ENCODE measurements around the gene SYT12. TPM values are rescaled to one million over a fixed set of nuclear protein-coding genes. Genes with fewer than 3 reads are reported as not detected.
"Not testable (repeated sequence)": the region's sequence is repeated elsewhere in the genome, so short reads cannot be mapped to it uniquely, and the experiment has no call there.

The SYT12 gene
- total RNA-seq, 1 donor from 2014 or later, result 0.34 TPM

DNA sequence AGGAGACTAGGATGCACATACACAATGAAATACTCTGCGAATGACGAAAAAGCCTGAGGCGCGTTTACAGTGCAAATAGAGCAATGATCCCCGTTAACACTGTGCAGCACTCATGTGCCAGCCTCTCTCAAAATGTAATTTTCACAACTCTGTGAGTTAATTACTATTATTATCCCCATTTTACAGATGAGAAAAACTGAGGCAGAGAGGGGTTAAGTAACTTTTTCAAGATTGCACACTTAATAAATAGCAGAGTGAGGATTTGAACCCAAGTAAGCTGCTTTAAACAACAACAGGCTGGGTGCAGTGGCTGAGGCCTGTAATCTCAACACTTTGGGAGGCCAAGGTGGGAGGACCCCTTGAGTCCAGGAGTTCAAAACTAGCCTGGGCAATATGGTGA, 21.6 kb upstream of the SYT12 start:
- Mint-ChIP-seq H3K9me3 (ENCODE audit: unreplicated experiment) (no peaks in the 10 kb centered on the region), H3K27me3 (ENCODE audit: low read depth, unreplicated experiment) (peaks cover 14% of the 10 kb centered on the region), H3K27ac (ENCODE audit: unreplicated experiment) (no peak overlapping the region), H3K4me1 (ENCODE audit: low read depth, unreplicated experiment) (peaks cover 9% of the 10 kb centered on the region), H3K4me3 (ENCODE audit: unreplicated experiment) (no peak overlapping the region), H3K36me3 (ENCODE audit: low read depth, unreplicated experiment) (no peaks in the 10 kb centered on the region)
- Histone ChIP-seq H3K36me3 (ENCODE audit: insufficient read depth, low read length) (no peaks in the 10 kb centered on the region), H3K79me2 (ENCODE audit: insufficient read depth, low read length) (no peaks in the 10 kb centered on the region), H3K27ac (ENCODE audit: low read depth, low read length) (no peak overlapping the region), H2AFZ (ENCODE audit: low read depth, low read length) (no peak overlapping the region), H3K9ac (ENCODE audit: low read length) (no peak overlapping the region), H3K27me3 (ENCODE audit: insufficient read depth, low read length) (no peaks in the 10 kb centered on the region), H4K20me1 (ENCODE audit: insufficient read depth, low read length) (no peaks in the 10 kb centered on the region), H3K9me3 (ENCODE audit: insufficient read depth, low read depth, low read length) (no peaks in the 10 kb centered on the region), H3K4me1 (ENCODE audit: insufficient read depth, low read length) (no peaks in the 10 kb centered on the region), H3K4me2 (ENCODE audit: low read length) (no peak overlapping the region), H3K4me3 (ENCODE audit: insufficient read depth, low read depth, low read length) (no peak overlapping the region)
- FAIRE-seq (no peak), DNase-seq (ENCODE audit: low read depth) (no peak)
- TF ChIP-seq, protein P1, sequence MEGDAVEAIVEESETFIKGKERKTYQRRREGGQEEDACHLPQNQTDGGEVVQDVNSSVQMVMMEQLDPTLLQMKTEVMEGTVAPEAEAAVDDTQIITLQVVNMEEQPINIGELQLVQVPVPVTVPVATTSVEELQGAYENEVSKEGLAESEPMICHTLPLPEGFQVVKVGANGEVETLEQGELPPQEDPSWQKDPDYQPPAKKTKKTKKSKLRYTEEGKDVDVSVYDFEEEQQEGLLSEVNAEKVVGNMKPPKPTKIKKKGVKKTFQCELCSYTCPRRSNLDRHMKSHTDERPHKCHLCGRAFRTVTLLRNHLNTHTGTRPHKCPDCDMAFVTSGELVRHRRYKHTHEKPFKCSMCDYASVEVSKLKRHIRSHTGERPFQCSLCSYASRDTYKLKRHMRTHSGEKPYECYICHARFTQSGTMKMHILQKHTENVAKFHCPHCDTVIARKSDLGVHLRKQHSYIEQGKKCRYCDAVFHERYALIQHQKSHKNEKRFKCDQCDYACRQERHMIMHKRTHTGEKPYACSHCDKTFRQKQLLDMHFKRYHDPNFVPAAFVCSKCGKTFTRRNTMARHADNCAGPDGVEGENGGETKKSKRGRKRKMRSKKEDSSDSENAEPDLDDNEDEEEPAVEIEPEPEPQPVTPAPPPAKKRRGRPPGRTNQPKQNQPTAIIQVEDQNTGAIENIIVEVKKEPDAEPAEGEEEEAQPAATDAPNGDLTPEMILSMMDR (IDR thresholded peaks at IDR 0.05; ENCODE audit: insufficient read depth, low read depth, low read length), result no peak
- no peak for TF ChIP-seq EZH2 (IDR thresholded peaks at IDR 0.05; ENCODE audit: insufficient read depth, low read length)

GRCh38 chr11:67002297-67002913, 20.5 kb upstream of the SYT12 start:
- peaks cover 14% of the 10 kb centered on the region for H3K27me3 Mint-ChIP-seq (ENCODE audit: low read depth, unreplicated experiment)
- no peak overlapping the region for H3K4me3 ChIP-seq (ENCODE audit: insufficient read depth, low read depth, low read length)
- no peak for DNase-seq (ENCODE audit: low read depth)
- H3K27me3 ChIP-seq (ENCODE audit: insufficient read depth, low read length), result no peaks in the 10 kb centered on the region
- no peaks in the 10 kb centered on the region for H3K36me3 Mint-ChIP-seq (ENCODE audit: low read depth, unreplicated experiment)
- no peak overlapping the region for H2AFZ ChIP-seq (ENCODE audit: low read depth, low read length)
- no peak overlapping the region for H3K27ac ChIP-seq (ENCODE audit: low read depth, low read length)
- H3K9me3 ChIP-seq (ENCODE audit: insufficient read depth, low read depth, low read length), result no peaks in the 10 kb centered on the region
- H3K4me1 ChIP-seq (ENCODE audit: insufficient read depth, low read length), result no peaks in the 10 kb centered on the region
- H3K9me3 Mint-ChIP-seq (ENCODE audit: unreplicated experiment), result no peaks in the 10 kb centered on the region
- no peak overlapping the region for H3K9ac ChIP-seq (ENCODE audit: low read length)
- H3K79me2 ChIP-seq (ENCODE audit: insufficient read depth, low read length), result no peaks in the 10 kb centered on the region
- H3K4me3 Mint-ChIP-seq (ENCODE audit: unreplicated experiment), result no peak overlapping the region
- no peak for FAIRE-seq
- H4K20me1 ChIP-seq (ENCODE audit: insufficient read depth, low read length), result no peaks in the 10 kb centered on the region
- H3K4me1 Mint-ChIP-seq (ENCODE audit: low read depth, unreplicated experiment), result peaks cover 2% of the 10 kb centered on the region
- H3K27ac Mint-ChIP-seq (ENCODE audit: unreplicated experiment), result no peak overlapping the region
- H3K4me2 ChIP-seq (ENCODE audit: low read length), result no peak overlapping the region
- no peak for TF ChIP-seq EZH2 (IDR thresholded peaks at IDR 0.05; ENCODE audit: insufficient read depth, low read length)
- TF ChIP-seq, protein P1 (IDR thresholded peaks at IDR 0.05; ENCODE audit: insufficient read depth, low read depth, low read length), result no peak
- H3K36me3 ChIP-seq (ENCODE audit: insufficient read depth, low read length), result no peaks in the 10 kb centered on the region

GRCh38 chr11:67002921-67003411, 20.0 kb upstream of the SYT12 start:
- no peaks in the 10 kb centered on the region for H3K4me1 Mint-ChIP-seq (ENCODE audit: low read depth, unreplicated experiment)
- Histone ChIP-seq H4K20me1 (ENCODE audit: insufficient read depth, low read length) (no peaks in the 10 kb centered on the region), H3K27ac (ENCODE audit: low read depth, low read length) (no peak overlapping the region), H3K27me3 (ENCODE audit: insufficient read depth, low read length) (no peaks in the 10 kb centered on the region), H3K9ac (ENCODE audit: low read length) (no peak overlapping the region), H3K4me1 (ENCODE audit: insufficient read depth, low read length) (no peaks in the 10 kb centered on the region), H3K4me3 (ENCODE audit: insufficient read depth, low read depth, low read length) (no peak overlapping the region), H3K4me2 (ENCODE audit: low read length) (no peak overlapping the region), H3K36me3 (ENCODE audit: insufficient read depth, low read length) (no peaks in the 10 kb centered on the region), H3K9me3 (ENCODE audit: insufficient read depth, low read depth, low read length) (no peaks in the 10 kb centered on the region), H2AFZ (ENCODE audit: low read depth, low read length) (no peak overlapping the region), H3K79me2 (ENCODE audit: insufficient read depth, low read length) (no peaks in the 10 kb centered on the region)
- no peak for DNase-seq (ENCODE audit: low read depth)
- no peak overlapping the region for H3K4me3 Mint-ChIP-seq (ENCODE audit: unreplicated experiment)
- H3K27me3 Mint-ChIP-seq (ENCODE audit: low read depth, unreplicated experiment), result peaks cover 14% of the 10 kb centered on the region
- TF ChIP-seq, protein P1 (IDR thresholded peaks at IDR 0.05; ENCODE audit: insufficient read depth, low read depth, low read length), result no peak
- TF ChIP-seq EZH2 (IDR thresholded peaks at IDR 0.05; ENCODE audit: insufficient read depth, low read length), result no peak
- no peak for FAIRE-seq
- no peak overlapping the region for H3K27ac Mint-ChIP-seq (ENCODE audit: unreplicated experiment)
- H3K9me3 Mint-ChIP-seq (ENCODE audit: unreplicated experiment), result no peaks in the 10 kb centered on the region
- H3K36me3 Mint-ChIP-seq (ENCODE audit: low read depth, unreplicated experiment), result no peaks in the 10 kb centered on the region

DNA sequence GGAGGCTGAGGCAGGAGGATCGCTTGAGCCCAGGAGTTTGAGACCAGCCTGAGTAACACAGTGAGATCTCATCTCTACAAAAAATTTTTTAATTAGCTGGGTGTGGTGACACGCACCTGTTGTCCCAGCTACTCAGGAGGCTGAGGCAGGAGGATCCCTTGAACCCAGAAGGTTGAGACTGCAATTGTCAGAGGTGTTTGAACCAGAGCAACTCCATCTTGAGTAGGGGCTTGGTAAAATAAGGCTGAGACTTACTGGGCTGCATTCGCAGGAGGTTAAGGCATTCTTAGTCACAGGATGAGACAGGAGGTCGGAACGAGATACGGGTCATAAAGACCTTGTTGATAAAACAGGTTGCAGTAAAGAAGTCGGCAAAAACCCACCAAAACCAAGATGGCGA, 17.7 kb upstream of the SYT12 start:
- not testable (repeated sequence) for H3K4me1 Mint-ChIP-seq (ENCODE audit: low read depth, unreplicated experiment); H3K27me3 ChIP-seq (ENCODE audit: insufficient read depth, low read length); FAIRE-seq; DNase-seq (ENCODE audit: low read depth); H3K36me3 Mint-ChIP-seq (ENCODE audit: low read depth, unreplicated experiment); H3K36me3 ChIP-seq (ENCODE audit: insufficient read depth, low read length); H3K79me2 ChIP-seq (ENCODE audit: insufficient read depth, low read length); H3K27ac Mint-ChIP-seq (ENCODE audit: unreplicated experiment); H3K4me2 ChIP-seq (ENCODE audit: low read length); H3K9me3 ChIP-seq (ENCODE audit: insufficient read depth, low read depth, low read length); H4K20me1 ChIP-seq (ENCODE audit: insufficient read depth, low read length); H3K27ac ChIP-seq (ENCODE audit: low read depth, low read length); H2AFZ ChIP-seq (ENCODE audit: low read depth, low read length); H3K4me1 ChIP-seq (ENCODE audit: insufficient read depth, low read length); H3K9ac ChIP-seq (ENCODE audit: low read length); H3K9me3 Mint-ChIP-seq (ENCODE audit: unreplicated experiment); H3K4me3 ChIP-seq (ENCODE audit: insufficient read depth, low read depth, low read length); H3K4me3 Mint-ChIP-seq (ENCODE audit: unreplicated experiment)
- H3K27me3 Mint-ChIP-seq (ENCODE audit: low read depth, unreplicated experiment), result peaks cover 22% of the 10 kb centered on the region

All from astrocyte (in vitro differentiated cells and primary cell).